ENCODE measurements around the gene ZNF322.

DNA sequence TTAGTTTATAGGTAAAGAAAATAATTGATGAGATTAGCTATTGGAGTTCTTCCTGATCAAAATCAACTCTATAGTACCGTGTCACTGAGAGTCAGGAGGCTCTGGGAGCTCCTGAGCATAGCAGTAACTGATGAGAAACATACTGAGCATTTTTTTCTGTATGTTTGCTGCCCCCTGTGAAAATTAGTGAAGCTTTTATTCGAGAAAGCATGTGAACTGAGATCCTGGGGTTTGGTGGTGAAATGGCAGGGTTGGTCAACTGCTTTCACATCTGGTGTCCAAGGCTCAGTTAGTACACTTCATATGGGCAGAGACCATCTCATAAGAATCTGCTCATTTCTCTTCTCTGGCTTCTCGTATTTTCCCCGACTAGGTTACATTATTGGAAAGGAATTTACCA, 66.9 kb downstream of the ZNF322 start:
- TF ChIP-seq, protein P1, sequence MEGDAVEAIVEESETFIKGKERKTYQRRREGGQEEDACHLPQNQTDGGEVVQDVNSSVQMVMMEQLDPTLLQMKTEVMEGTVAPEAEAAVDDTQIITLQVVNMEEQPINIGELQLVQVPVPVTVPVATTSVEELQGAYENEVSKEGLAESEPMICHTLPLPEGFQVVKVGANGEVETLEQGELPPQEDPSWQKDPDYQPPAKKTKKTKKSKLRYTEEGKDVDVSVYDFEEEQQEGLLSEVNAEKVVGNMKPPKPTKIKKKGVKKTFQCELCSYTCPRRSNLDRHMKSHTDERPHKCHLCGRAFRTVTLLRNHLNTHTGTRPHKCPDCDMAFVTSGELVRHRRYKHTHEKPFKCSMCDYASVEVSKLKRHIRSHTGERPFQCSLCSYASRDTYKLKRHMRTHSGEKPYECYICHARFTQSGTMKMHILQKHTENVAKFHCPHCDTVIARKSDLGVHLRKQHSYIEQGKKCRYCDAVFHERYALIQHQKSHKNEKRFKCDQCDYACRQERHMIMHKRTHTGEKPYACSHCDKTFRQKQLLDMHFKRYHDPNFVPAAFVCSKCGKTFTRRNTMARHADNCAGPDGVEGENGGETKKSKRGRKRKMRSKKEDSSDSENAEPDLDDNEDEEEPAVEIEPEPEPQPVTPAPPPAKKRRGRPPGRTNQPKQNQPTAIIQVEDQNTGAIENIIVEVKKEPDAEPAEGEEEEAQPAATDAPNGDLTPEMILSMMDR (IDR thresholded peaks at IDR 0.05) = no peak
- TF ChIP-seq GABPA (IDR thresholded peaks at IDR 0.05; ENCODE audit: low read depth) (no peak), SIN3A (IDR thresholded peaks at IDR 0.05; ENCODE audit: borderline replicate concordance, low read depth, low read length) (no peak), TAF1 (IDR thresholded peaks at IDR 0.05; ENCODE audit: borderline replicate concordance, low read depth, low read length) (no peak), SMC3 (IDR thresholded peaks at IDR 0.05; ENCODE audit: low read depth, low read length) (no peak), RAD21 (IDR thresholded peaks at IDR 0.05; ENCODE audit: low read length) (peak; percentile 20; the same call in 1 of the 2 replicates)
- TF ChIP-seq, protein P2, sequence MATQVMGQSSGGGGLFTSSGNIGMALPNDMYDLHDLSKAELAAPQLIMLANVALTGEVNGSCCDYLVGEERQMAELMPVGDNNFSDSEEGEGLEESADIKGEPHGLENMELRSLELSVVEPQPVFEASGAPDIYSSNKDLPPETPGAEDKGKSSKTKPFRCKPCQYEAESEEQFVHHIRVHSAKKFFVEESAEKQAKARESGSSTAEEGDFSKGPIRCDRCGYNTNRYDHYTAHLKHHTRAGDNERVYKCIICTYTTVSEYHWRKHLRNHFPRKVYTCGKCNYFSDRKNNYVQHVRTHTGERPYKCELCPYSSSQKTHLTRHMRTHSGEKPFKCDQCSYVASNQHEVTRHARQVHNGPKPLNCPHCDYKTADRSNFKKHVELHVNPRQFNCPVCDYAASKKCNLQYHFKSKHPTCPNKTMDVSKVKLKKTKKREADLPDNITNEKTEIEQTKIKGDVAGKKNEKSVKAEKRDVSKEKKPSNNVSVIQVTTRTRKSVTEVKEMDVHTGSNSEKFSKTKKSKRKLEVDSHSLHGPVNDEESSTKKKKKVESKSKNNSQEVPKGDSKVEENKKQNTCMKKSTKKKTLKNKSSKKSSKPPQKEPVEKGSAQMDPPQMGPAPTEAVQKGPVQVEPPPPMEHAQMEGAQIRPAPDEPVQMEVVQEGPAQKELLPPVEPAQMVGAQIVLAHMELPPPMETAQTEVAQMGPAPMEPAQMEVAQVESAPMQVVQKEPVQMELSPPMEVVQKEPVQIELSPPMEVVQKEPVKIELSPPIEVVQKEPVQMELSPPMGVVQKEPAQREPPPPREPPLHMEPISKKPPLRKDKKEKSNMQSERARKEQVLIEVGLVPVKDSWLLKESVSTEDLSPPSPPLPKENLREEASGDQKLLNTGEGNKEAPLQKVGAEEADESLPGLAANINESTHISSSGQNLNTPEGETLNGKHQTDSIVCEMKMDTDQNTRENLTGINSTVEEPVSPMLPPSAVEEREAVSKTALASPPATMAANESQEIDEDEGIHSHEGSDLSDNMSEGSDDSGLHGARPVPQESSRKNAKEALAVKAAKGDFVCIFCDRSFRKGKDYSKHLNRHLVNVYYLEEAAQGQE (IDR thresholded peaks at IDR 0.05; ENCODE audit: low read depth, low read length) = no peak
- TF ChIP-seq, protein P3, sequence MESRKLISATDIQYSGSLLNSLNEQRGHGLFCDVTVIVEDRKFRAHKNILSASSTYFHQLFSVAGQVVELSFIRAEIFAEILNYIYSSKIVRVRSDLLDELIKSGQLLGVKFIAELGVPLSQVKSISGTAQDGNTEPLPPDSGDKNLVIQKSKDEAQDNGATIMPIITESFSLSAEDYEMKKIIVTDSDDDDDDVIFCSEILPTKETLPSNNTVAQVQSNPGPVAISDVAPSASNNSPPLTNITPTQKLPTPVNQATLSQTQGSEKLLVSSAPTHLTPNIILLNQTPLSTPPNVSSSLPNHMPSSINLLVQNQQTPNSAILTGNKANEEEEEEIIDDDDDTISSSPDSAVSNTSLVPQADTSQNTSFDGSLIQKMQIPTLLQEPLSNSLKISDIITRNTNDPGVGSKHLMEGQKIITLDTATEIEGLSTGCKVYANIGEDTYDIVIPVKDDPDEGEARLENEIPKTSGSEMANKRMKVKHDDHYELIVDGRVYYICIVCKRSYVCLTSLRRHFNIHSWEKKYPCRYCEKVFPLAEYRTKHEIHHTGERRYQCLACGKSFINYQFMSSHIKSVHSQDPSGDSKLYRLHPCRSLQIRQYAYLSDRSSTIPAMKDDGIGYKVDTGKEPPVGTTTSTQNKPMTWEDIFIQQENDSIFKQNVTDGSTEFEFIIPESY (IDR thresholded peaks at IDR 0.05; ENCODE audit: borderline replicate concordance, low read depth) = no peak
- TF ChIP-seq, protein P4, sequence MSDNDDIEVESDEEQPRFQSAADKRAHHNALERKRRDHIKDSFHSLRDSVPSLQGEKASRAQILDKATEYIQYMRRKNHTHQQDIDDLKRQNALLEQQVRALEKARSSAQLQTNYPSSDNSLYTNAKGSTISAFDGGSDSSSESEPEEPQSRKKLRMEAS (IDR thresholded peaks at IDR 0.05; ENCODE audit: low read depth) = no peak
- TF ChIP-seq, protein P5, sequence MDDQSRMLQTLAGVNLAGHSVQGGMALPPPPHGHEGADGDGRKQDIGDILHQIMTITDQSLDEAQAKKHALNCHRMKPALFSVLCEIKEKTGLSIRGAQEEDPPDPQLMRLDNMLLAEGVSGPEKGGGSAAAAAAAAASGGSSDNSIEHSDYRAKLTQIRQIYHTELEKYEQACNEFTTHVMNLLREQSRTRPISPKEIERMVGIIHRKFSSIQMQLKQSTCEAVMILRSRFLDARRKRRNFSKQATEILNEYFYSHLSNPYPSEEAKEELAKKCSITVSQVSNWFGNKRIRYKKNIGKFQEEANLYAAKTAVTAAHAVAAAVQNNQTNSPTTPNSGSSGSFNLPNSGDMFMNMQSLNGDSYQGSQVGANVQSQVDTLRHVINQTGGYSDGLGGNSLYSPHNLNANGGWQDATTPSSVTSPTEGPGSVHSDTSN (IDR thresholded peaks at IDR 0.05) = no peak
